Measurements from ENCODE around the gene CCDC74B. TPM values are rescaled to one million over a fixed set of nuclear protein-coding genes. Genes with fewer than 3 reads are reported as not detected.
"Not testable (repeated sequence)": the region's sequence is repeated elsewhere in the genome, so short reads cannot be mapped to it uniquely, and the experiment has no call there.

CCDC74B gene
- total and polyA plus RNA-seq, 4 donors: 0.09 to 0.17 (median 0.09) TPM; not detected in 1

GRCh38 chr2:130182826-130183511, 38.1 kb upstream of the CCDC74B start:
- Histone ChIP-seq H3K9ac (ENCODE audit: low read depth in 1 of 2, low read length in 2 of 2) (peak overlapping the region in 1 of 2 donors; percentile 27), H3K4me3 (ENCODE audit: low read depth in 1 of 3, low read length in 3 of 3) (peak overlapping the region; percentile 30 to 62 (median 54)), H3K4me1 (ENCODE audit: control insufficient read depth in 4 of 4, insufficient read depth in 4 of 4, low read length in 3 of 4) (peaks cover 5 to 22% (median 17%) of the 10 kb centered on the region in 4 donors)
- H3K27ac ChIP-seq (ENCODE audit: low read depth in 1 of 2, low read length in 2 of 2); DNase-seq (ENCODE audit: low spot score); H3K36me3 ChIP-seq (ENCODE audit: control insufficient read depth in 4 of 4, insufficient read depth in 3 of 4, low read depth in 1 of 4, low read length in 3 of 4); H3K27me3 ChIP-seq (ENCODE audit: control insufficient read depth in 4 of 4, insufficient read depth in 4 of 4, low read length in 3 of 4); H3K9me3 ChIP-seq (ENCODE audit: control insufficient read depth in 4 of 4, low read length in 3 of 4): not testable (repeated sequence)
- 47% methylated on average over 23 of the region's 23 CpGs for WGBS

DNA sequence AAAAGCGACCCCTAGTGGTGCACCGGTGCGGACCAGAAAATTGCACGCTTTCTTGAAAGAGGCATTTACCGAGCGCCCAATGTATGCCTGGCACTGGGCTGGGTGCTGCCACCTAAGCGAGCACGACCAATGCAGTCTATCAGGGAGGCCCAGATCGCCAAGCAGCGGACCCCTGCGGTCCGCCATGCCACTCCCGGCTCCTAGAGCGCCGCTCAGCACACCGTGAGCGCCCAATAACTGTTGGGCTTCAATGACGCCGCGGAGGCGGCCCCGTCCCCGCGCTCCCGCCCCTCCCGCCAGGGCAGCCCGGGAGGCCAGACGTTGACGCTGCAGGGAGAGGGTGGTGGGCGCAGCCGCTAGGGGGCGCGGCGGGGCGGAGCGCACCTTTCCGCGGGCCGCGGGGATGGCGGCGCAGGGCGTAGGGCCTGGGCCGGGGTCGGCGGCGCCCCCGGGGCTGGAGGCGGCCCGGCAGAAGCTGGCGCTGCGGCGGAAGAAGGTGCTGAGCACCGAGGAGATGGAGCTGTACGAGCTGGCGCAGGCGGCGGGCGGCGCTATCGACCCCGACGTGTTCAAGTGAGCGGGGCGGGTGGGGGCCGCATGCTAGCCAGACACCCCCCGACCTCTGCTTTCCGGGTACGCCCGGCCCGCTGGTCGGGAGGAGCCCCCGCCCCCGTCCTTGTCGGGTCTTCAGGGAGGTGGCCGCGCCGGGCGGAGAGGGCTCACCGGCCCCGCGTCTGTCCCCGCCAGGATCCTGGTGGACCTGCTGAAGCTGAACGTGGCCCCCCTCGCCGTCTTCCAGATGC, 37.2 kb upstream of the CCDC74B start, which contains the start of gene MZT2B:
MZT2B (plus strand) TSS at position 383 of the 803 bp plus-strand sequence; CDS start at position 404, 21 bp downstream.
- Histone ChIP-seq H3K27ac (ENCODE audit: low read depth in 1 of 2, low read length in 2 of 2) (peak within 1 kb of the TSS; percentile 95), H3K4me3 (ENCODE audit: low read depth in 1 of 3, low read length in 3 of 3) (peak within 1 kb of the TSS; percentile 73 to 99 (median 95)), H3K9ac (ENCODE audit: low read depth in 1 of 2, low read length in 2 of 2) (peak within 1 kb of the TSS; percentile 80 to 85), H3K4me1 (ENCODE audit: control insufficient read depth in 4 of 4, insufficient read depth in 4 of 4, low read length in 3 of 4) (peaks cover 5 to 22% (median 17%) of the 10 kb centered on the region in 4 donors)
- under 1% methylated on average over 83 of the region's 86 CpGs for WGBS
- H3K9me3 ChIP-seq (ENCODE audit: control insufficient read depth in 4 of 4, low read length in 3 of 4); H3K36me3 ChIP-seq (ENCODE audit: control insufficient read depth in 4 of 4, insufficient read depth in 3 of 4, low read depth in 1 of 4, low read length in 3 of 4); H3K27me3 ChIP-seq (ENCODE audit: control insufficient read depth in 4 of 4, insufficient read depth in 4 of 4, low read length in 3 of 4): not testable (repeated sequence)
- peak; percentile 87 for DNase-seq (ENCODE audit: low spot score)
- TF ChIP-seq RAD21 (IDR thresholded peaks at IDR 0.05): peak in 1 of 2 donors; percentile 53
- peak; percentile 78 for TF ChIP-seq CTCF (IDR thresholded peaks at IDR 0.05; ENCODE audit: low read depth, low read length, missing input control)

DNA sequence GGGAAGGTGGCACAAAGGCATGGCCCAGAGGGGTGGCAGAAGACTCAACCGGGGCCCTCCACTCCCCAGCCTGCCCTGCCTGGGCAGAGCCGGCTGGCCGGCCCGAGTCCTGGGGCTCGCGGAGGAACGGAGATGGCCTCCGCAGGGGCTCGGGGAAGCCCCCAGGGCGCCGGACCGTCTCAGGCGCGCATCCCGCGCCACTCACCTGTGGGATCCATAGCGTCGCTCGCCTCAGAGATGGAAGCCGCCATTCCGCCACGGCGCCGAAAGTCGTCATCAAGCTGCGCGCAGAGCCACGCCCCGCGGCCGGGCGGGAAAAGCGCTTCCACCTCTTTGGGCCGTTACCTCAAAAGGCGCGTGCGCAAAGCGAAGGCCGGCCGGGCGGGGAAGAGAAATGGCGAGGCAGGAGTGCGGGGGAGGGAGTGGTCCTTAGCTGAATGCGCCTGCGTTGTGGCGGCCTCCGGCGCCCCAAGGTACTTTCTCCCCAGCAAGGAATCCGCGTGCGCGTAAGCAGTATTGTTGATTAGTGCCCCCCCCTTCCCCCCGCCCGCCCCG, 36.5 kb upstream of the CCDC74B start, which contains the start of gene SMPD4:
SMPD4 (minus strand) TSS at position 278 of the 555 bp plus-strand sequence. CDS start 5,010 bp downstream, outside the sequence.
- WGBS: under 1% methylated on average over 55 of the region's 55 CpGs
- Histone ChIP-seq H3K9ac (ENCODE audit: low read depth in 1 of 2, low read length in 2 of 2) (peak within 1 kb of the TSS; percentile 80 to 85), H3K9me3 (ENCODE audit: control insufficient read depth in 4 of 4, low read length in 3 of 4) (no peaks in the 10 kb centered on the region), H3K4me1 (ENCODE audit: control insufficient read depth in 4 of 4, insufficient read depth in 4 of 4, low read length in 3 of 4) (peaks cover 5 to 22% (median 17%) of the 10 kb centered on the region in 4 donors), H3K27ac (ENCODE audit: low read depth in 1 of 2, low read length in 2 of 2) (peak within 1 kb of the TSS; percentile 95), H3K4me3 (ENCODE audit: low read depth in 1 of 3, low read length in 3 of 3) (peak within 1 kb of the TSS; percentile 73 to 99 (median 95)), H3K36me3 (ENCODE audit: control insufficient read depth in 4 of 4, insufficient read depth in 3 of 4, low read depth in 1 of 4, low read length in 3 of 4) (peaks cover 0 to 3% (median 0%) of the 10 kb centered on the region in 4 donors), H3K27me3 (ENCODE audit: control insufficient read depth in 4 of 4, insufficient read depth in 4 of 4, low read length in 3 of 4) (no peaks in the 10 kb centered on the region)
- peak; percentile 97 for DNase-seq (ENCODE audit: low spot score)
- TF ChIP-seq YY1 (IDR thresholded peaks at IDR 0.05): peak; percentile 98
- TF ChIP-seq SP1 (IDR thresholded peaks at IDR 0.05): peak; percentile 56
- TF ChIP-seq HNF4G (IDR thresholded peaks at IDR 0.05): no peak
- TF ChIP-seq, protein P1, sequence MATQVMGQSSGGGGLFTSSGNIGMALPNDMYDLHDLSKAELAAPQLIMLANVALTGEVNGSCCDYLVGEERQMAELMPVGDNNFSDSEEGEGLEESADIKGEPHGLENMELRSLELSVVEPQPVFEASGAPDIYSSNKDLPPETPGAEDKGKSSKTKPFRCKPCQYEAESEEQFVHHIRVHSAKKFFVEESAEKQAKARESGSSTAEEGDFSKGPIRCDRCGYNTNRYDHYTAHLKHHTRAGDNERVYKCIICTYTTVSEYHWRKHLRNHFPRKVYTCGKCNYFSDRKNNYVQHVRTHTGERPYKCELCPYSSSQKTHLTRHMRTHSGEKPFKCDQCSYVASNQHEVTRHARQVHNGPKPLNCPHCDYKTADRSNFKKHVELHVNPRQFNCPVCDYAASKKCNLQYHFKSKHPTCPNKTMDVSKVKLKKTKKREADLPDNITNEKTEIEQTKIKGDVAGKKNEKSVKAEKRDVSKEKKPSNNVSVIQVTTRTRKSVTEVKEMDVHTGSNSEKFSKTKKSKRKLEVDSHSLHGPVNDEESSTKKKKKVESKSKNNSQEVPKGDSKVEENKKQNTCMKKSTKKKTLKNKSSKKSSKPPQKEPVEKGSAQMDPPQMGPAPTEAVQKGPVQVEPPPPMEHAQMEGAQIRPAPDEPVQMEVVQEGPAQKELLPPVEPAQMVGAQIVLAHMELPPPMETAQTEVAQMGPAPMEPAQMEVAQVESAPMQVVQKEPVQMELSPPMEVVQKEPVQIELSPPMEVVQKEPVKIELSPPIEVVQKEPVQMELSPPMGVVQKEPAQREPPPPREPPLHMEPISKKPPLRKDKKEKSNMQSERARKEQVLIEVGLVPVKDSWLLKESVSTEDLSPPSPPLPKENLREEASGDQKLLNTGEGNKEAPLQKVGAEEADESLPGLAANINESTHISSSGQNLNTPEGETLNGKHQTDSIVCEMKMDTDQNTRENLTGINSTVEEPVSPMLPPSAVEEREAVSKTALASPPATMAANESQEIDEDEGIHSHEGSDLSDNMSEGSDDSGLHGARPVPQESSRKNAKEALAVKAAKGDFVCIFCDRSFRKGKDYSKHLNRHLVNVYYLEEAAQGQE (IDR thresholded peaks at IDR 0.05): peak; percentile 23
- TF ChIP-seq EGR1 (IDR thresholded peaks at IDR 0.05; ENCODE audit: low read depth in 2 of 2): peak; percentile 66 to 86
- no peak for TF ChIP-seq FOXA1 (IDR thresholded peaks at IDR 0.05)
- TF ChIP-seq, protein P2, sequence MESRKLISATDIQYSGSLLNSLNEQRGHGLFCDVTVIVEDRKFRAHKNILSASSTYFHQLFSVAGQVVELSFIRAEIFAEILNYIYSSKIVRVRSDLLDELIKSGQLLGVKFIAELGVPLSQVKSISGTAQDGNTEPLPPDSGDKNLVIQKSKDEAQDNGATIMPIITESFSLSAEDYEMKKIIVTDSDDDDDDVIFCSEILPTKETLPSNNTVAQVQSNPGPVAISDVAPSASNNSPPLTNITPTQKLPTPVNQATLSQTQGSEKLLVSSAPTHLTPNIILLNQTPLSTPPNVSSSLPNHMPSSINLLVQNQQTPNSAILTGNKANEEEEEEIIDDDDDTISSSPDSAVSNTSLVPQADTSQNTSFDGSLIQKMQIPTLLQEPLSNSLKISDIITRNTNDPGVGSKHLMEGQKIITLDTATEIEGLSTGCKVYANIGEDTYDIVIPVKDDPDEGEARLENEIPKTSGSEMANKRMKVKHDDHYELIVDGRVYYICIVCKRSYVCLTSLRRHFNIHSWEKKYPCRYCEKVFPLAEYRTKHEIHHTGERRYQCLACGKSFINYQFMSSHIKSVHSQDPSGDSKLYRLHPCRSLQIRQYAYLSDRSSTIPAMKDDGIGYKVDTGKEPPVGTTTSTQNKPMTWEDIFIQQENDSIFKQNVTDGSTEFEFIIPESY (IDR thresholded peaks at IDR 0.05): no peak
- TF ChIP-seq, protein P3, sequence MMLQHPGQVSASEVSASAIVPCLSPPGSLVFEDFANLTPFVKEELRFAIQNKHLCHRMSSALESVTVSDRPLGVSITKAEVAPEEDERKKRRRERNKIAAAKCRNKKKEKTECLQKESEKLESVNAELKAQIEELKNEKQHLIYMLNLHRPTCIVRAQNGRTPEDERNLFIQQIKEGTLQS (IDR thresholded peaks at IDR 0.05): no peak
- TF ChIP-seq RXRA (IDR thresholded peaks at IDR 0.05): no peak
- no peak for TF ChIP-seq FOXA2 (IDR thresholded peaks at IDR 0.05)
- no peak for TF ChIP-seq RAD21 (IDR thresholded peaks at IDR 0.05)
- TF ChIP-seq NR2F2 (IDR thresholded peaks at IDR 0.05): no peak
- TF ChIP-seq TAF1 (conservative IDR thresholded peaks at IDR 0.05): no peak
- TF ChIP-seq HNF4A (conservative IDR thresholded peaks at IDR 0.05): no peak
